Loucy (cell line): ENCODE measurements around the gene TTC39B.
"Not testable (repeated sequence)": the region's sequence is repeated elsewhere in the genome, so short reads cannot be mapped to it uniquely, and the experiment has no call there.

Experiments
- H2AFZ ChIP-seq: fragments of 200-600 bp; sonication (generic); 2 replicates; pipeline ENCODE4 v1.6.0; 2016; ENCODE audit warnings: antibody characterized with exemption, mild to moderate bottlenecking, low read length, moderate library complexity
- H3F3A ChIP-seq: fragments of 200-600 bp; 2 replicates; pipeline ENCODE4 v1.6.0; 2016; ENCODE audit warnings: antibody characterized with exemption, low read depth, mild to moderate bottlenecking
- H3K27me3 ChIP-seq: fragments of 200-600 bp; sonication (generic); 2 replicates; pipeline ENCODE4 v1.6.1; 2014; ENCODE audit warnings: low read length, mild to moderate bottlenecking; ENCODE audit not compliant: insufficient read depth, poor library complexity, severe bottlenecking
- H3K36me3 ChIP-seq: fragments of 200-600 bp; sonication (generic); 2 replicates; pipeline ENCODE4 v1.6.1; 2016; ENCODE audit warnings: low read length; ENCODE audit not compliant: insufficient read depth
- H3K4me1 ChIP-seq: fragments of 200-600 bp; sonication (generic); 2 replicates; pipeline ENCODE4 v1.5.1; 2014; ENCODE audit warnings: low read length, mild to moderate bottlenecking; ENCODE audit not compliant: insufficient read depth, poor library complexity, severe bottlenecking
- H3K4me2 ChIP-seq: fragments of 200-600 bp; sonication (generic); 2 replicates; pipeline ENCODE4 v1.6.0; 2014; ENCODE audit warnings: antibody characterized with exemption, low read length, low read depth, mild to moderate bottlenecking; ENCODE audit not compliant: poor library complexity, severe bottlenecking
- H3K4me3 ChIP-seq: fragments of 200-600 bp; sonication (generic); 2 replicates; pipeline ENCODE4 v1.5.1; 2014; ENCODE audit warnings: low read length, mild to moderate bottlenecking, mixed read lengths; ENCODE audit not compliant: poor library complexity, severe bottlenecking
- H3K79me2 ChIP-seq: fragments of 200-600 bp; sonication (generic); 2 replicates; pipeline ENCODE4 v1.6.1; 2014; ENCODE audit warnings: low read length; ENCODE audit not compliant: insufficient read depth
- H3K9ac ChIP-seq: fragments of 200-600 bp; sonication (generic); 2 replicates; pipeline ENCODE4 v1.6.0; 2014; ENCODE audit warnings: mild to moderate bottlenecking, low read depth, low read length, moderate library complexity; ENCODE audit not compliant: poor library complexity, severe bottlenecking
- H3K9me2 ChIP-seq: fragments of 200-600 bp; sonication (generic); replicated peaks from 2 replicates; pipeline ENCODE4 v1.6.1; 2016; ENCODE audit warnings: low read depth, low read length, mixed read lengths
- H3K9me3 ChIP-seq: fragments of 200-600 bp; sonication (generic); 2 replicates; pipeline ENCODE4 v1.6.1; 2014; ENCODE audit warnings: mild to moderate bottlenecking, antibody characterized with exemption, low read length, low read depth; ENCODE audit not compliant: insufficient read depth
- H4K20me1 ChIP-seq: fragments of 200-600 bp; sonication (generic); 2 replicates; pipeline ENCODE4 v1.6.0; 2014; ENCODE audit warnings: antibody characterized with exemption, low read length, mild to moderate bottlenecking; ENCODE audit not compliant: insufficient read depth, poor library complexity, severe bottlenecking
- CTCF ChIP-seq: fragments of 200-600 bp; sonication (generic); conservative IDR thresholded peaks from 2 replicates; pipeline ENCODE4 v1.5.1; 2014; ENCODE audit warnings: mild to moderate bottlenecking, antibody characterized with exemption, low read length
- EZH2phosphoT487 ChIP-seq: fragments of 200-600 bp; IDR thresholded peaks from 2 replicates; pipeline ENCODE4 v1.6.1; 2018; ENCODE audit warnings: antibody characterized with exemption, mild to moderate bottlenecking, moderate library complexity, borderline replicate concordance

TTC39B gene

DNA sequence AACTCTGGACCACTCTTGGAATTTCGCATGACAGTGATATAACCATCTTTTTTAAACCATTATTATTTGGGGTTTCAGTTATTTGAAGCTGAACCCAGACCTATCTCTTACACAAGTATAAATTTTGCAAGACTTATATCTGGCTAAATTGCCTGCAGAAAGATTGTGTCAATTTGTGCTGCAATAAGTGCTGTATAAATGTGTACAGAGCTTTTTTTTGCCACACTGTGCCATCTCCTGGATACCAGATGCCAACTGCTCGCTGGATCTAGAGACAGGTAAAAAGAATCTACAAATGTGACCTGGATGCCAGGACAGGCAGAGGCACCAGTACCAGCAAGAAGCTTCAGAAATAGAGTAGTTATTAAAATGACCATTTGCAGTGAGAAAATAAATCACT is 25.9 kb upstream of the TTC39B start:
- Histone ChIP-seq H3K9me3 (no peaks in the 10 kb centered on the region), H3K4me2 (no peak overlapping the region), H3K4me3 (no peak overlapping the region), H3K9me2 (no peaks in the 10 kb centered on the region), H2AFZ (no peak overlapping the region), H3K9ac (no peak overlapping the region), H3K79me2 (no peaks in the 10 kb centered on the region), H3K4me1 (no peaks in the 10 kb centered on the region), H3K27me3 (no peaks in the 10 kb centered on the region), H4K20me1 (no peaks in the 10 kb centered on the region), H3K36me3 (no peaks in the 10 kb centered on the region), H3F3A (no peaks in the 10 kb centered on the region)
- TF ChIP-seq CTCF (no peak), EZH2phosphoT487 (no peak)

DNA sequence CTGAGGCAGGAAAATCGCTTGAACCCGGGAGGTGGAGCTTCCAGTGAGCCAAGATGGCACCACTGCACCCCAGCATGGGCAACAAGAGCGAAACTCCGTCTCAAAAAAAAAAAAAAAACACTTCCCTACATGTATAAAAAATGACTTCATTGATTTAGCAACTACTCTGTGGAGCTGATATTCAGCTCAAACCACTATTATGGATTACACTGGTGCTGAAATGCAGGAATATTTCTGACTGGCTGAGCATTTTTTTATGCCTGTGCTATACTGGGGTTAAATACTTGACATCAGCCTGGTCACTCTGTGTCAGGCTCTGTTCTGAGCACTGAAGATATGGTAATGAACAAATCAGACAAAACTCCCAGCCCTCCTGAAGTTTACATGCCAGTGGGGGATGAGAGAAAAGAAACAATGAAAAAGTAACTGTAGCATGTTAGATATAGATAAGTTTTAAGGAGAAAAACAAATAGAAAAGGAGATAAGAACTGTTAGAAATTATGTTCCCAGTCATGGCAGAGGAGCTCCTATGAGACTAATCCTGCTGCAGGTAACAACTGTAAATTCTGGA is 22.6 kb upstream of the TTC39B start:
- Histone ChIP-seq H3K9me3 (peaks cover under 1% of the 10 kb centered on the region; the same call in 1 of the 2 replicates), H3K36me3 (no peaks in the 10 kb centered on the region), H4K20me1 (no peaks in the 10 kb centered on the region), H3K9me2 (no peaks in the 10 kb centered on the region), H3K27me3 (no peaks in the 10 kb centered on the region), H3K79me2 (no peaks in the 10 kb centered on the region), H3K4me1 (no peaks in the 10 kb centered on the region), H3F3A (no peaks in the 10 kb centered on the region), H2AFZ (no peak overlapping the region), H3K9ac (no peak overlapping the region), H3K4me2 (no peak overlapping the region), H3K4me3 (no peak overlapping the region)
- TF ChIP-seq CTCF: no peak

GRCh38 chr9:15328946-15329345 is 21.9 kb upstream of the TTC39B start:
- no peak overlapping the region for H2AFZ ChIP-seq
- H3K4me1 ChIP-seq: no peaks in the 10 kb centered on the region
- no peaks in the 10 kb centered on the region for H4K20me1 ChIP-seq

GRCh38 chr9:15322695-15323094 is 15.7 kb upstream of the TTC39B start:
- H2AFZ ChIP-seq, H4K20me1 ChIP-seq, H3K79me2 ChIP-seq, H3K27me3 ChIP-seq, H3K9me2 ChIP-seq, H3K4me2 ChIP-seq, H3F3A ChIP-seq, H3K4me3 ChIP-seq, H3K36me3 ChIP-seq, H3K9ac ChIP-seq: not testable (repeated sequence)
- Histone ChIP-seq H3K4me1 (peaks cover 12% of the 10 kb centered on the region), H3K9me3 (peaks cover 13% of the 10 kb centered on the region; the same call in 1 of the 2 replicates)

More at GRCh38 chr9:15328946-15329345, 21.9 kb upstream of the TTC39B start:
- no peaks in the 10 kb centered on the region for H3K36me3 ChIP-seq
- H3F3A ChIP-seq: no peaks in the 10 kb centered on the region
- no peak overlapping the region for H3K4me2 ChIP-seq
- TF ChIP-seq EZH2phosphoT487 (no peak), CTCF (no peak)
- H3K9me2 ChIP-seq: no peaks in the 10 kb centered on the region
- peaks cover 8% of the 10 kb centered on the region; the same call in 1 of the 2 replicates for H3K9me3 ChIP-seq
- H3K79me2 ChIP-seq: no peaks in the 10 kb centered on the region
- H3K9ac ChIP-seq: no peak overlapping the region
- H3K4me3 ChIP-seq: no peak overlapping the region
- no peaks in the 10 kb centered on the region for H3K27me3 ChIP-seq

DNA sequence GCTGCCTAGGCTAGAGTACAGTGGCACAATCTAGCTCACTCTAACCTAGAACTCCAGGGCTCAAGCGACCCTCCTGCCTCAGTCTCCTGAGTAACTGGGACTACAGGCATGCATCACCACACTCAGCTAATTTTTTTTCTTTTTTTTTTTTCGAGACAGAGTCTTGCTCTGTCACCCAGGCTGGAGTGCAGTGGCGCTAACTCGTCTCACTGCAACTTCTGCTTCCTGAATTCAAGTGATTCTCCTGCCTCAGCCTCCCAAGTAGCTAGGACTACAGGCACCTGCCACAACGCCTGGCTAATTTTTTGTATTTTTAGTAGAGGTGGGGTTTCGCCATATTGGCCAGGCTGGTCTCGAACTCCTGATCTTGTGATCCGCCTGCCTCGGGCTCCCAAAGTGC is 12.6 kb upstream of the TTC39B start:
- H3K9me2 ChIP-seq, H2AFZ ChIP-seq: not testable (repeated sequence)

More for the DNA sequence above, 12.6 kb upstream of the TTC39B start:
- H3K79me2 ChIP-seq, H3K9ac ChIP-seq, H3K36me3 ChIP-seq, H3K27me3 ChIP-seq, H4K20me1 ChIP-seq, H3F3A ChIP-seq, H3K4me2 ChIP-seq, H3K4me3 ChIP-seq: not testable (repeated sequence)
- Histone ChIP-seq H3K9me3 (peaks cover 13% of the 10 kb centered on the region; the same call in 1 of the 2 replicates), H3K4me1 (peaks cover 12% of the 10 kb centered on the region)
